H9 (cell line): ENCODE results near the gene ERC1. TPM values are rescaled to one million over a fixed set of nuclear protein-coding genes. Genes with fewer than 3 reads are reported as not detected.

ENCODE experiments used
- DNase-seq: peaks from one replicate; pipeline ENCODE4 v3.0.0-alpha.2; 2017
- H2AFZ ChIP-seq: one replicate; pipeline ENCODE4 v1.6.1; 2013; ENCODE audit warnings: mild to moderate bottlenecking, low read length, control low read depth, moderate library complexity
- H2AK5ac ChIP-seq: 2 replicates; pipeline ENCODE4 v1.6.1; 2013; ENCODE audit warnings: low read length, control low read depth, mixed read lengths; ENCODE audit not compliant: insufficient read length
- H2BK120ac ChIP-seq: one replicate; pipeline ENCODE4 v1.6.1; 2013; ENCODE audit warnings: low read depth, mild to moderate bottlenecking, low read length, control low read depth, inconsistent platforms; ENCODE audit not compliant: poor library complexity, severe bottlenecking
- H2BK12ac ChIP-seq: 2 replicates; pipeline ENCODE4 v1.6.1; 2013; ENCODE audit warnings: low read length, control low read depth, mixed read lengths, low read depth; ENCODE audit not compliant: insufficient read length
- H2BK15ac ChIP-seq: 2 replicates; pipeline ENCODE4 v1.6.1; 2013; ENCODE audit warnings: low read depth, low read length, control low read depth
- H2BK20ac ChIP-seq: one replicate; pipeline ENCODE4 v1.6.1; 2013; ENCODE audit warnings: low read depth, mild to moderate bottlenecking, low read length, control low read depth, inconsistent platforms; ENCODE audit not compliant: poor library complexity, severe bottlenecking
- H2BK5ac ChIP-seq: 2 replicates; pipeline ENCODE4 v1.6.1; 2013; ENCODE audit warnings: low read length, control low read depth, mixed read lengths; ENCODE audit not compliant: insufficient read length
- H3K14ac ChIP-seq: 2 replicates; pipeline ENCODE4 v1.6.1; 2013; ENCODE audit warnings: low read length, control low read depth; ENCODE audit not compliant: insufficient read depth
- H3K18ac ChIP-seq: 2 replicates; pipeline ENCODE4 v1.6.1; 2013; ENCODE audit warnings: low read depth, mild to moderate bottlenecking, mixed read lengths, low read length, control low read depth; ENCODE audit not compliant: insufficient read length
- H3K23ac ChIP-seq: 2 replicates; pipeline ENCODE4 v1.6.1; 2013; ENCODE audit warnings: low read length, control low read depth, mixed read lengths, low read depth; ENCODE audit not compliant: insufficient read length
- H3K23me2 ChIP-seq: 2 replicates; pipeline ENCODE4 v1.6.1; 2013; ENCODE audit warnings: low read depth, mild to moderate bottlenecking, mixed read lengths, low read length, control low read depth; ENCODE audit not compliant: insufficient read length, poor library complexity, severe bottlenecking
- H3K27ac ChIP-seq: 2 replicates; pipeline ENCODE4 v1.5.1; 2013; ENCODE audit warnings: low read length, control low read depth, mixed read lengths, low read depth; ENCODE audit not compliant: insufficient read length
- H3K27me3 ChIP-seq: 2 replicates; pipeline ENCODE4 v1.6.1; 2013; ENCODE audit warnings: low read length, control low read depth, inconsistent platforms; ENCODE audit not compliant: insufficient read depth
- H3K4ac ChIP-seq: 2 replicates; pipeline ENCODE4 v1.6.1; 2013; ENCODE audit warnings: low read depth, mild to moderate bottlenecking, control low read depth, inconsistent platforms, low read length, moderate library complexity
- H3K4me1 ChIP-seq: 2 replicates; pipeline ENCODE4 v1.6.1; 2013; ENCODE audit warnings: low read length, control low read depth, inconsistent platforms; ENCODE audit not compliant: insufficient read depth
- H3K4me2 ChIP-seq: 2 replicates; pipeline ENCODE4 v1.6.1; 2013; ENCODE audit warnings: low read length, control low read depth, mixed read lengths; ENCODE audit not compliant: insufficient read length, insufficient read depth
- H3K56ac ChIP-seq: 2 replicates; pipeline ENCODE4 v1.6.1; 2013; ENCODE audit warnings: low read depth, mild to moderate bottlenecking, mixed read lengths, low read length, control low read depth; ENCODE audit not compliant: insufficient read length
- H3K79me1 ChIP-seq: 2 replicates; pipeline ENCODE4 v1.6.1; 2013; ENCODE audit warnings: low read depth, mild to moderate bottlenecking, moderate library complexity, low read length, control low read depth, inconsistent platforms; ENCODE audit not compliant: insufficient read depth, poor library complexity, severe bottlenecking
- H3K79me2 ChIP-seq: 2 replicates; pipeline ENCODE4 v1.6.1; 2013; ENCODE audit warnings: low read length, control low read depth, inconsistent platforms; ENCODE audit not compliant: insufficient read depth
- H3K9ac ChIP-seq: 2 replicates; pipeline ENCODE4 v1.6.1; 2013; ENCODE audit warnings: low read length, control low read depth, mixed read lengths; ENCODE audit not compliant: insufficient read length; ENCODE audit errors: extremely low read depth
- H3K9me3 ChIP-seq: one replicate; pipeline ENCODE4 v1.6.1; 2013; ENCODE audit warnings: low read depth, low read length, inconsistent platforms; ENCODE audit not compliant: control insufficient read depth
- H3T11ph ChIP-seq: one replicate; pipeline ENCODE4 v1.6.1; 2013; ENCODE audit warnings: mild to moderate bottlenecking, low read length, control low read depth, inconsistent platforms
- H4K20me1 ChIP-seq: one replicate; pipeline ENCODE4 v1.6.1; 2013; ENCODE audit not compliant: control insufficient read depth, insufficient read length, insufficient read depth
- H4K5ac ChIP-seq: 2 replicates; pipeline ENCODE4 v1.6.1; 2013; ENCODE audit warnings: low read depth, mild to moderate bottlenecking, mixed read lengths, low read length, control low read depth; ENCODE audit not compliant: insufficient read length
- H4K8ac ChIP-seq: replicated peaks from 2 replicates; pipeline ENCODE4 v1.6.1; 2013; ENCODE audit warnings: low read length, control low read depth, mixed read lengths, low read depth; ENCODE audit not compliant: insufficient read length
- H4K91ac ChIP-seq: 2 replicates; pipeline ENCODE4 v1.6.1; 2013; ENCODE audit warnings: low read depth, mild to moderate bottlenecking, moderate library complexity, mixed read lengths, low read length, control low read depth; ENCODE audit not compliant: insufficient read length
- H3K27ac Mint-ChIP-seq, 3 experiments: 2 replicates in 2 of 3; 3 replicates in 1 of 3; pipeline ENCODE4 v1.8.0; 2020 to 2021; ENCODE audit warnings: mixed read lengths in 3 of 3, mild to moderate bottlenecking in 1 of 3, moderate library complexity in 1 of 3
- H3K27me3 Mint-ChIP-seq: 2 replicates; pipeline ENCODE4 v1.8.0; 2021; ENCODE audit warnings: low read depth, mild to moderate bottlenecking, moderate library complexity, mixed read lengths
- H3K36me3 Mint-ChIP-seq, 3 experiments: 2 replicates in 2 of 3; 3 replicates in 1 of 3; pipeline ENCODE4 v1.8.0; 2020 to 2021; ENCODE audit warnings: low read depth in 3 of 3, mixed read lengths in 3 of 3; ENCODE audit not compliant: insufficient read depth in 1 of 3
- H3K4me1 Mint-ChIP-seq, 2 experiments: 2 replicates each; pipeline ENCODE4 v1.8.0; 2020; ENCODE audit warnings: mixed read lengths in 2 of 2
- H3K4me3 Mint-ChIP-seq, 2 experiments: 2 replicates in 1 of 2; 3 replicates in 1 of 2; pipeline ENCODE4 v1.8.0; 2020 to 2021; ENCODE audit warnings: mild to moderate bottlenecking in 2 of 2, mixed read lengths in 2 of 2, moderate library complexity in 1 of 2
- H3K9me3 Mint-ChIP-seq, 2 experiments: 2 replicates in 1 of 2; 3 replicates in 1 of 2; pipeline ENCODE4 v1.8.0; 2020; ENCODE audit warnings: mild to moderate bottlenecking in 2 of 2, mixed read lengths in 2 of 2, moderate library complexity in 1 of 2
- CTCF ChIP-seq: fragments of 200-600 bp; sonication (generic); conservative IDR thresholded peaks from 3 replicates; pipeline ENCODE4 v1.8.0; 2021; ENCODE audit warnings: antibody characterized with exemption, mild to moderate bottlenecking
- WGBS: extraction: QIAGEN DNeasy Blood & Tissue Kit; methylation state at CpG from one replicate; pipeline ENCODE4 v1.1.7; 2013; ENCODE audit warnings: missing lambda C conversion rate, low lambda C conversion rate, mixed read lengths; ENCODE audit not compliant: insufficient read length; ENCODE audit errors: extremely low coverage; 5-methylcytosine and 5-hydroxymethylcytosine counted together
- total RNA-seq: library from RNA; stranded (reverse); gene quantifications from 2 replicates; pipeline ENCODE4 v1.2.1, GENCODE V29; 2021

Gene ERC1
- total RNA-seq, 1 experiment from 2014 or later, result 51.2 TPM

- H3K4ac ChIP-seq, result no peak overlapping the region
- H3K56ac ChIP-seq, result no peak overlapping the region
- no peak overlapping the region for H3T11ph ChIP-seq
- H3K23me2 ChIP-seq, result no peaks in the 10 kb centered on the region
- Mint-ChIP-seq H3K9me3 (no peaks in the 10 kb centered on the region; a peak in 1 of 5 replicates), H3K36me3 (peaks cover 0 to 9% (median 4%) of the 10 kb centered on the region in 3 experiments; a peak in 2 of 7 replicates), H3K4me1 (peaks cover 3 to 4% of the 10 kb centered on the region in 2 experiments; a peak in 2 of 4 replicates), H3K4me3 (no peak overlapping the region), H3K27me3 (no peaks in the 10 kb centered on the region), H3K27ac (no peak overlapping the region)
- H3K79me2 ChIP-seq, result no peaks in the 10 kb centered on the region
- no peak for DNase-seq
- H2BK12ac ChIP-seq, result no peak overlapping the region
- H2AK5ac ChIP-seq, result no peak overlapping the region
- no peaks in the 10 kb centered on the region for H3K9me3 ChIP-seq
- no peak overlapping the region for H4K91ac ChIP-seq
- H3K27me3 ChIP-seq, result no peaks in the 10 kb centered on the region
- no peak overlapping the region for H3K4me2 ChIP-seq
- TF ChIP-seq CTCF, result no peak
- H4K8ac ChIP-seq, result no peak overlapping the region
- H3K27ac ChIP-seq, result no peak overlapping the region
- H4K20me1 ChIP-seq, result no peaks in the 10 kb centered on the region
- no peak overlapping the region for H3K18ac ChIP-seq
- no CpG with 5 or more reads among the region's 8 CpGs for WGBS
- H2AFZ ChIP-seq, result no peak overlapping the region
- no peak overlapping the region for H2BK120ac ChIP-seq
- H3K14ac ChIP-seq, result no peak overlapping the region
- no peak overlapping the region for H4K5ac ChIP-seq
- H3K9ac ChIP-seq, result no peak overlapping the region
- H2BK5ac ChIP-seq, result no peak overlapping the region
- no peak overlapping the region for H2BK20ac ChIP-seq
- H3K4me1 ChIP-seq, result no peaks in the 10 kb centered on the region; the same call in 1 of the 2 replicates
- no peak overlapping the region for H3K23ac ChIP-seq
- no peak overlapping the region for H2BK15ac ChIP-seq
- no peaks in the 10 kb centered on the region for H3K79me1 ChIP-seq
Measured at GRCh38 chr12:1173781-1174617, 183.0 kb downstream of the ERC1 start.
